K562 (cell line): ENCODE results near the gene R3HDM1. TPM values are rescaled to one million over a fixed set of nuclear protein-coding genes. Genes with fewer than 3 reads are reported as not detected.

Experiments
- ATAC-seq: fragments of 200-7000 bp; cut with Tn5 transposase; 3 replicates; pipeline ENCODE4 v1.9.1; 2020; ENCODE audit warnings: moderate library complexity
- BruUV-seq: library from RNA; stranded (reverse); fragments of 400-500 nt; replicated peaks from 2 replicates; lab custom pipeline; 2021; lab: Mats Ljungman, UMichigan
- CTCF ChIA-PET: fragments of 300-600 bp; formaldehyde crosslinking; extraction: SDS; loops from one replicate; lab custom pipeline; 2021; ENCODE audit warnings: low intra/inter-chr PET ratio; lab: Yijun Ruan, JAX
- POLR2A ChIA-PET: fragments of 300-600, 350-650 bp; sonication (Branson Sonifier 250); formaldehyde crosslinking; extraction: SDS; loops from one replicate; lab custom pipeline; 2021; ENCODE audit warnings: antibody characterized with exemption, inconsistent platforms; lab: Yijun Ruan, JAX
- DNase-seq, 4 experiments: peaks; one replicate each; pipeline versions ENCODE4 v3.0.0 to v3.0.0-alpha.2; 2011 to 2018; ENCODE audit warnings: low spot score in 3 of 4, mixed read lengths in 3 of 4; ENCODE audit errors: extremely low read depth in 1 of 4
- FAIRE-seq: peaks from 2 replicates; lab custom pipeline; 2011; peaks lifted over from hg19 to GRCh38; lab: Jason Lieb, UNC
- H2AFZ ChIP-seq: 2 replicates; pipeline ENCODE4 v1.6.0; 2011; ENCODE audit warnings: low read depth, low read length, control low read depth, inconsistent platforms
- H3K27ac ChIP-seq: fragments of 200-600 bp; 3 replicates; pipeline ENCODE4 v1.8.0; 2011; ENCODE audit warnings: low read depth, mild to moderate bottlenecking, control low read depth, inconsistent platforms, low read length, moderate library complexity, mixed read lengths; ENCODE audit errors: extremely low read depth
- H3K27me3 ChIP-seq, 2 experiments: fragments of 300-600 bp in 1 of 2; 2 replicates in 1 of 2; 3 replicates in 1 of 2; pipeline versions ENCODE4 v1.6.0 to v1.8.0; 2011; ENCODE audit warnings: inconsistent platforms in 2 of 2, low read length in 2 of 2, mild to moderate bottlenecking in 1 of 2, mixed read lengths in 1 of 2, moderate library complexity in 1 of 2; ENCODE audit not compliant: control insufficient read depth in 2 of 2, insufficient read depth in 2 of 2
- H3K36me3 ChIP-seq: fragments of 300-600 bp; 3 replicates; pipeline ENCODE4 v1.8.0; 2011; ENCODE audit warnings: mild to moderate bottlenecking, low read length, inconsistent platforms; ENCODE audit not compliant: control insufficient read depth, insufficient read depth
- H3K4me1 ChIP-seq, 2 experiments: fragments of 200-600 bp in 1 of 2; replicated peaks in 1 of 2; 2 replicates in 1 of 2; 3 replicates in 1 of 2; pipeline versions ENCODE4 v1.5.1 to v1.8.0; 2011; ENCODE audit warnings: inconsistent platforms in 2 of 2, low read length in 2 of 2, mild to moderate bottlenecking in 1 of 2, mixed read lengths in 1 of 2, moderate library complexity in 1 of 2; ENCODE audit not compliant: control insufficient read depth in 2 of 2, insufficient read depth in 2 of 2
- H3K4me2 ChIP-seq: 2 replicates; pipeline ENCODE4 v1.6.1; 2011; ENCODE audit warnings: low read length, control low read depth, inconsistent platforms, mixed read lengths; ENCODE audit not compliant: insufficient read depth
- H3K4me3 ChIP-seq: fragments of 200-600 bp; sonication (generic), shearing (Covaris generic); 2 replicates; pipeline ENCODE4 v1.5.1; 2016; ENCODE audit warnings: control low read depth, inconsistent platforms
- H3K79me2 ChIP-seq: fragments of 200-600 bp; 3 replicates; pipeline ENCODE4 v1.8.0; 2011; ENCODE audit warnings: low read length, inconsistent platforms; ENCODE audit not compliant: control insufficient read depth, insufficient read depth
- H3K9ac ChIP-seq, 2 experiments: 2 replicates each; pipeline versions ENCODE4 v1.6.0 to v1.6.1; 2011; ENCODE audit warnings: low read depth in 2 of 2, low read length in 2 of 2, control low read depth in 1 of 2, inconsistent platforms in 1 of 2, mild to moderate bottlenecking in 1 of 2, mixed read lengths in 1 of 2; ENCODE audit not compliant: insufficient read depth in 1 of 2
- H3K9me1 ChIP-seq: one replicate; pipeline ENCODE4 v1.6.0; 2011; ENCODE audit warnings: inconsistent platforms, mild to moderate bottlenecking, low read length, moderate library complexity; ENCODE audit not compliant: control insufficient read depth, insufficient read depth
- H3K9me3 ChIP-seq: replicated peaks from 2 replicates; pipeline ENCODE4 v1.5.1; 2011; ENCODE audit warnings: low read depth, low read length, inconsistent platforms; ENCODE audit not compliant: control insufficient read depth, insufficient read depth
- H4K20me1 ChIP-seq: replicated peaks from 2 replicates; pipeline ENCODE4 v1.6.1; 2011; ENCODE audit warnings: low read length, inconsistent platforms, mixed read lengths; ENCODE audit not compliant: control insufficient read depth, insufficient read depth
- ELF4 ChIP-seq: fragments of 450-650 bp; formaldehyde crosslinking; IDR thresholded peaks from 2 replicates; pipeline ENCODE4 v1.4.0; 2022; ENCODE audit warnings: missing genetic modification characterization
- FOSL1 ChIP-seq: fragments of 200-800 bp; sonication (Bioruptor generic); conservative IDR thresholded peaks from 2 replicates; pipeline ENCODE4 v1.6.1; 2016; ENCODE audit warnings: missing genetic modification characterization, missing compliant biosample characterization
- MNT ChIP-seq, 2 experiments: fragments of 450-650 bp; conservative IDR thresholded peaks; 2 replicates each; pipeline ENCODE4 v1.6.1; 2017; ENCODE audit warnings: mild to moderate bottlenecking in 2 of 2, moderate library complexity in 2 of 2
- THRAP3 ChIP-seq: fragments of 450-650 bp; IDR thresholded peaks from 2 replicates; pipeline ENCODE4 v1.6.1; 2016; ENCODE audit warnings: mild to moderate bottlenecking, inconsistent platforms, borderline replicate concordance
- ZBTB12 ChIP-seq: fragments of 250-450 bp; sonication (Bioruptor Pico); IDR thresholded peaks from 2 replicates; pipeline ENCODE4 v1.4.0; 2020
- ZNF197 ChIP-seq: fragments of 200-800 bp; sonication (Bioruptor generic); IDR thresholded peaks from 2 replicates; pipeline ENCODE4 v1.6.1; 2016; ENCODE audit warnings: low read depth, missing genetic modification characterization, missing compliant biosample characterization
- WGBS: fragments of 100-300 bp; shearing (Covaris generic); methylation state at CpG from one replicate; pipeline ENCODE4 v1.1.6; 2016; ENCODE audit warnings: low coverage, mixed read lengths; ENCODE audit not compliant: insufficient coverage; ENCODE audit errors: missing lambda C conversion rate; 5-methylcytosine and 5-hydroxymethylcytosine counted together
- in situ Hi-C: fragments of 300-500 bp; cut with MboI; formaldehyde crosslinking; loops from 4 replicates; pipeline ENCODE4 v1.15.0; 2018; ENCODE audit warnings: inconsistent platforms, mixed read lengths
- intact Hi-C: fragments of 100-400 bp; cut with micrococcal nuclease; formaldehyde crosslinking; loops from 2 replicates; pipeline ENCODE4 v1.14.2; 2022
- polyA plus RNA-seq, 8 experiments: library from polyadenylated mRNA; depleted of rRNA in 4 of 8; stranded (reverse) in 5 of 8; unstranded in 3 of 8; fragments of >200 nt; fragmentation: Nextera tagmentation in 2 of 8; fragmentation: Illumina TruSeq in 1 of 8; extraction: Ambion mirVana in 2 of 8; extraction: Trizol in 1 of 8; gene quantifications; 2 replicates each; pipeline versions ENCODE4 v1.2.1 to v1.2.3, GENCODE V29; 2011 to 2014; ENCODE audit warnings: inconsistent platforms in 1 of 8, missing spikeins in 1 of 8
- total RNA-seq, 7 experiments: library from RNA; depleted of rRNA in 6 of 7; stranded (reverse); fragments of >200 nt in 6 of 7; fragmentation: Illumina TruSeq in 2 of 7; extraction: Trizol in 2 of 7; gene quantifications; 2 replicates each; pipeline versions ENCODE4 v1.2.1 to v1.2.3, GENCODE V29; 2011 to 2021; ENCODE audit warnings: low replicate concordance in 1 of 7

The R3HDM1 gene
- total and polyA plus RNA-seq, 9 of the 15 experiments (the other 6 are each of a cell fraction or from before 2014, with no cell fraction given) = 12.4 to 89.4 (median 31.0) TPM

GRCh38 chr2:135689679-135690078, 158.4 kb downstream of the R3HDM1 start:
- Histone ChIP-seq H3K27ac (no peak overlapping the region), H3K9me3 (no peaks in the 10 kb centered on the region), H3K27me3 (no peaks in the 10 kb centered on the region), H3K9ac (no peak overlapping the region), H4K20me1 (no peaks in the 10 kb centered on the region), H3K36me3 (peaks cover 6% of the 10 kb centered on the region; the same call in 2 of the 3 replicates), H3K4me3 (no peak overlapping the region), H3K4me2 (no peak overlapping the region), H3K9me1 (no peaks in the 10 kb centered on the region), H3K4me1 (no peaks in the 10 kb centered on the region), H2AFZ (no peak overlapping the region), H3K79me2 (no peaks in the 10 kb centered on the region)
- no peak for TF ChIP-seq ZBTB12
- no peak for TF ChIP-seq FOSL1 (tag)
- TF ChIP-seq THRAP3 = no peak
- TF ChIP-seq ZNF197 (CRISPR knock-in tag) = no peak
- TF ChIP-seq MNT (conservative IDR thresholded peaks at IDR 0.05) = no peak
- no peak for TF ChIP-seq ELF4 (CRISPR knock-in tag)
- ChIA-PET POLR2A (interaction anchor here (0.6 kb wide), 1 partner anchor 113 kb away, joined by 4 read pairs; no protein-coding TSS in a partner anchor), CTCF (no interaction called here)
- in situ Hi-C loops = no loop called here
- intact Hi-C loops = no loop called here
- DNase-seq (no peak), ATAC-seq (no peak), FAIRE-seq (no peak)
- 42% methylated on average over 3 of the region's 3 CpGs for WGBS
- BruUV-seq = no TSS peak
